Sigmoid colon (tissue), 7 donors: ENCODE data around the gene MRPS17. TPM values are rescaled to one million over a fixed set of nuclear protein-coding genes. Genes with fewer than 3 reads are reported as not detected.
"Not testable (repeated sequence)": the region's sequence is repeated elsewhere in the genome, so short reads cannot be mapped to it uniquely, and the experiment has no call there.

Experiments
- DNase-seq: peaks from one replicate; pipeline ENCODE4 v3.0.0-alpha.2; 2019
- H3K27ac ChIP-seq, 4 donors: fragments of 200-600 bp; sonication (generic); one replicate each; pipeline ENCODE4 v1.5.1; 2016 to 2019; ENCODE audit warnings: mild to moderate bottlenecking in 1 of 4
- H3K27me3 ChIP-seq, 3 donors: fragments of 200-600 bp; sonication (generic); one replicate each; pipeline ENCODE4 v1.5.1; 2019; ENCODE audit warnings: mild to moderate bottlenecking in 1 of 3
- H3K36me3 ChIP-seq, 4 donors: fragments of 200-600 bp; sonication (generic); one replicate each; pipeline ENCODE4 v1.5.1; 2016 to 2019
- H3K4me1 ChIP-seq, 4 donors: fragments of 200-600 bp; sonication (generic); one replicate each; pipeline ENCODE4 v1.5.1; 2017 to 2019
- H3K4me3 ChIP-seq, 4 donors: fragments of 200-600 bp; sonication (generic); one replicate each; pipeline ENCODE4 v1.5.1; 2017 to 2019; ENCODE audit warnings: mild to moderate bottlenecking in 2 of 4, moderate library complexity in 1 of 4
- H3K9me3 ChIP-seq, 4 donors: fragments of 200-600 bp in 3 of 4; sonication (generic) in 3 of 4; one replicate each; pipeline versions ENCODE4 v1.5.1 to v1.6.1; 2013 to 2019
- CTCF ChIP-seq, 4 experiments: fragments of 450-650 bp in 3 of 4; fragments of 200-600 bp in 1 of 4; IDR thresholded peaks; one replicate each; pipeline ENCODE4 v1.5.1; 2016 to 2019; ENCODE audit warnings: antibody characterized with exemption in 4 of 4, mild to moderate bottlenecking in 3 of 4, moderate library complexity in 2 of 4
- EP300 ChIP-seq, 4 donors: sonication (generic); formaldehyde crosslinking; IDR thresholded peaks; one replicate each; pipeline ENCODE4 v1.6.1; 2017; ENCODE audit warnings: antibody characterized with exemption in 4 of 4
- POLR2A ChIP-seq, 2 donors: fragments of 450-650 bp; IDR thresholded peaks; one replicate each; pipeline ENCODE4 v1.6.1; 2016; ENCODE audit warnings: antibody characterized with exemption in 2 of 2, mild to moderate bottlenecking in 2 of 2, moderate library complexity in 2 of 2
- POLR2AphosphoS5 ChIP-seq, 4 donors: sonication (generic); formaldehyde crosslinking; IDR thresholded peaks; one replicate each; pipeline ENCODE4 v1.6.1; 2017; ENCODE audit warnings: antibody characterized with exemption in 4 of 4
- WGBS, 2 donors: extraction: QIAGEN DNeasy Blood & Tissue Kit; methylation state at CpG; one replicate each; pipeline ENCODE4 v1.1.7; 2013; 5-methylcytosine and 5-hydroxymethylcytosine counted together
- intact Hi-C: fragments of 100-400 bp; cut with DNase I; formaldehyde crosslinking; loops from one replicate; pipeline ENCODE4 v1.15.1; 2023
- polyA plus RNA-seq, 3 donors: library from polyadenylated mRNA; stranded (reverse); fragments of 200-250 nt; gene quantifications; one replicate each; pipeline ENCODE4 v1.2.3, GENCODE V29; 2013
- total RNA-seq, 4 donors: library from RNA; depleted of rRNA; stranded (reverse); fragments of >200 nt; gene quantifications; one replicate each; pipeline ENCODE4 v1.1.0, GENCODE V29; 2016
- donor health status: healthy with polysubstance abuse.
- donor health status: Bipolar disorder and iron deficiency.
- donor health status: healthy.

MRPS17 gene
- total and polyA plus RNA-seq, 7 donors: 9.7 to 17.1 (median 14.6) TPM

- H3K4me1 ChIP-seq: no peaks in the 10 kb centered on the region
- intact Hi-C loops: no loop called here
- TF ChIP-seq CTCF (IDR thresholded peaks at IDR 0.05) (no peak), POLR2AphosphoS5 (IDR thresholded peaks at IDR 0.05) (no peak), EP300 (IDR thresholded peaks at IDR 0.05) (no peak), POLR2A (IDR thresholded peaks at IDR 0.05) (no peak)
- H3K4me3 ChIP-seq: no peak overlapping the region
- peaks cover 0 to 23% (median under 1%) of the 10 kb centered on the region in 4 donors for H3K36me3 ChIP-seq
- H3K27ac ChIP-seq: no peak overlapping the region
- H3K9me3 ChIP-seq: no peaks in the 10 kb centered on the region
- DNase-seq: no peak
- WGBS, 2 donors: 84 to 92% methylated on average over 5 of the region's 5 CpGs
- no peaks in the 10 kb centered on the region for H3K27me3 ChIP-seq
Observed at GRCh38 chr7:55928006-55928767, 23.5 kb upstream of the MRPS17 start.

- Histone ChIP-seq H3K27ac (no peak overlapping the region), H3K4me1 (no peaks in the 10 kb centered on the region), H3K9me3 (peaks cover 0 to 6% (median 1%) of the 10 kb centered on the region in 4 donors), H3K27me3 (no peaks in the 10 kb centered on the region), H3K36me3 (peaks cover 0 to 4% (median 0%) of the 10 kb centered on the region in 4 donors), H3K4me3 (no peak overlapping the region)
- DNase-seq: no peak
- TF ChIP-seq CTCF (IDR thresholded peaks at IDR 0.05) (no peak), POLR2AphosphoS5 (IDR thresholded peaks at IDR 0.05) (no peak)
- whole genome bisulfite sequencing, 2 donors: 78 to 80% methylated on average over 5 of the region's 5 CpGs
- intact Hi-C loops: no loop called here
Observed at GRCh38 chr7:55931421-55932151, 20.1 kb upstream of the MRPS17 start.

GRCh38 chr7:55939514-55940123, 12.1 kb upstream of the MRPS17 start:
- WGBS, 2 donors: 85 to 89% methylated on average over 7 of the region's 7 CpGs
- DNase-seq: no peak
- TF ChIP-seq CTCF (IDR thresholded peaks at IDR 0.05) (no peak), POLR2AphosphoS5 (IDR thresholded peaks at IDR 0.05) (no peak), POLR2A (IDR thresholded peaks at IDR 0.05) (no peak), EP300 (IDR thresholded peaks at IDR 0.05) (no peak)
- intact Hi-C loops: no loop called here
- Histone ChIP-seq H3K9me3 (peaks cover 0 to 31% (median 24%) of the 10 kb centered on the region in 4 donors), H3K27ac (no peak overlapping the region), H3K27me3 (no peaks in the 10 kb centered on the region), H3K36me3 (peaks cover 0 to 20% (median 4%) of the 10 kb centered on the region in 4 donors), H3K4me3 (no peak overlapping the region), H3K4me1 (no peaks in the 10 kb centered on the region)

GRCh38 chr7:55946545-55946944, 5.1 kb upstream of the MRPS17 start:
- intact Hi-C loops: no loop called here
- no peak overlapping the region for H3K4me3 ChIP-seq
- H3K36me3 ChIP-seq: no peaks in the 10 kb centered on the region
- WGBS, 2 donors: 88 to 91% methylated on average over 5 of the region's 5 CpGs
- no peak for DNase-seq
- no peak for TF ChIP-seq POLR2AphosphoS5 (IDR thresholded peaks at IDR 0.05)
- TF ChIP-seq CTCF (IDR thresholded peaks at IDR 0.05): no peak
- TF ChIP-seq EP300 (IDR thresholded peaks at IDR 0.05): no peak
- no peak for TF ChIP-seq POLR2A (IDR thresholded peaks at IDR 0.05)
- no peaks in the 10 kb centered on the region for H3K27me3 ChIP-seq
- H3K9me3 ChIP-seq: no peaks in the 10 kb centered on the region
- no peak overlapping the region for H3K27ac ChIP-seq
- peaks cover 0 to 3% (median 0%) of the 10 kb centered on the region in 4 donors for H3K4me1 ChIP-seq

- H3K27ac ChIP-seq: peak overlapping the region; percentile 77 to 87 (median 82)
- H3K4me3 ChIP-seq: peak overlapping the region; percentile 55 to 86 (median 82)
- H3K4me1 ChIP-seq: peaks cover 0 to 14% (median 10%) of the 10 kb centered on the region in 4 donors
- not testable (repeated sequence) for H3K9me3 ChIP-seq, DNase-seq, H3K27me3 ChIP-seq
- peaks cover 0 to 30% (median 7%) of the 10 kb centered on the region in 4 donors for H3K36me3 ChIP-seq
- intact Hi-C loops: loop anchor here (1.0 to 5.0 kb wide), 3 partner anchors 12 to 110 kb away; partner anchors contain the start of genes NIPSNAP2 and SUMF2
- WGBS, 2 donors: 34 to 35% methylated on average over 19 of the region's 19 CpGs
Observed at GRCh38 chr7:55952352-55952671, 635 bp downstream of the MRPS17 start.
